Ectodermal cell (in vitro differentiated cells): ENCODE results near the gene MARCHF3.

Experiments
- H3K27ac ChIP-seq: 2 replicates; pipeline ENCODE4 v1.7.0; 2013; ENCODE audit warnings: mild to moderate bottlenecking, low read depth, low read length; ENCODE audit not compliant: insufficient read depth, poor library complexity, severe bottlenecking
- H3K27me3 ChIP-seq: 2 replicates; pipeline ENCODE4 v1.7.0; 2013; ENCODE audit warnings: mild to moderate bottlenecking, low read length; ENCODE audit not compliant: insufficient read depth, control insufficient read depth, poor library complexity, severe bottlenecking
- H3K36me3 ChIP-seq: one replicate; pipeline ENCODE4 v1.7.0; 2013; ENCODE audit warnings: low read length; ENCODE audit not compliant: control insufficient read depth, insufficient read depth
- H3K4me1 ChIP-seq: one replicate; pipeline ENCODE4 v1.7.0; 2013; ENCODE audit warnings: low read length; ENCODE audit not compliant: control insufficient read depth, insufficient read depth
- H3K4me3 ChIP-seq: 2 replicates; pipeline ENCODE4 v1.7.0; 2013; ENCODE audit warnings: low read depth, low read length, control low read depth; ENCODE audit not compliant: insufficient read depth
- H3K9me3 ChIP-seq: 2 replicates; pipeline ENCODE4 v1.7.0; 2013; ENCODE audit warnings: mild to moderate bottlenecking, low read length, moderate library complexity; ENCODE audit not compliant: control insufficient read depth
- WGBS, 2 experiments: methylation state at CpG; one replicate each; pipeline ENCODE4 v1.1.7; 2013; ENCODE audit warnings: missing lambda C conversion rate in 2 of 2; 5-methylcytosine and 5-hydroxymethylcytosine counted together

MARCHF3 gene

GRCh38 chr5:127046343-127047072 is 16.1 kb upstream of the MARCHF3 start:
- WGBS, 2 experiments = 90 to 92% methylated on average over 4 of the region's 4 CpGs
- Histone ChIP-seq H3K4me3 (no peak overlapping the region), H3K9me3 (no peaks in the 10 kb centered on the region), H3K36me3 (no peaks in the 10 kb centered on the region), H3K27me3 (no peaks in the 10 kb centered on the region), H3K4me1 (no peaks in the 10 kb centered on the region), H3K27ac (no peak overlapping the region)

- 97 to 100% methylated on average over 1 to 2 of the region's 2 CpGs for WGBS, 2 experiments
- no peak overlapping the region for H3K27ac ChIP-seq
- peaks cover 4% of the 10 kb centered on the region for H3K27me3 ChIP-seq
- no peaks in the 10 kb centered on the region for H3K9me3 ChIP-seq
- no peaks in the 10 kb centered on the region for H3K4me1 ChIP-seq
- no peak overlapping the region for H3K4me3 ChIP-seq
- H3K36me3 ChIP-seq = no peaks in the 10 kb centered on the region
Observed at GRCh38 chr5:127042593-127042992, 12.2 kb upstream of the MARCHF3 start.

GRCh38 chr5:127041571-127041970 is 11.2 kb upstream of the MARCHF3 start:
- H3K4me1 ChIP-seq = no peaks in the 10 kb centered on the region
- no peak overlapping the region for H3K4me3 ChIP-seq
- H3K9me3 ChIP-seq = no peaks in the 10 kb centered on the region
- peaks cover 4% of the 10 kb centered on the region for H3K27me3 ChIP-seq
- 78 to 84% methylated on average over 2 of the region's 3 CpGs for WGBS, 2 experiments
- H3K36me3 ChIP-seq = no peaks in the 10 kb centered on the region
- no peak overlapping the region for H3K27ac ChIP-seq

- Histone ChIP-seq H3K4me3 (no peak overlapping the region), H3K27me3 (peaks cover 4% of the 10 kb centered on the region), H3K9me3 (no peaks in the 10 kb centered on the region), H3K36me3 (no peaks in the 10 kb centered on the region), H3K27ac (no peak overlapping the region), H3K4me1 (no peaks in the 10 kb centered on the region)
- 39 to 48% methylated on average over 7 to 9 of the region's 9 CpGs for WGBS, 2 experiments
Observed at GRCh38 chr5:127040796-127041520, 10.6 kb upstream of the MARCHF3 start.

- Histone ChIP-seq H3K36me3 (no peaks in the 10 kb centered on the region), H3K4me3 (no peak overlapping the region), H3K27me3 (peaks cover 4% of the 10 kb centered on the region), H3K9me3 (no peaks in the 10 kb centered on the region), H3K4me1 (no peaks in the 10 kb centered on the region), H3K27ac (no peak overlapping the region)
- WGBS, 2 experiments = 89 to 97% methylated on average over 4 of the region's 4 CpGs
Observed at GRCh38 chr5:127038550-127038949, 8.2 kb upstream of the MARCHF3 start.

- H3K36me3 ChIP-seq = no peaks in the 10 kb centered on the region
- H3K4me1 ChIP-seq = no peaks in the 10 kb centered on the region
- H3K4me3 ChIP-seq = no peak overlapping the region
- H3K27me3 ChIP-seq = peaks cover 37% of the 10 kb centered on the region
- WGBS, 2 experiments = 97 to 99% methylated on average over 2 of the region's 2 CpGs
- H3K9me3 ChIP-seq = no peaks in the 10 kb centered on the region
- no peak overlapping the region for H3K27ac ChIP-seq
Observed at GRCh38 chr5:127031863-127032232, 1.5 kb upstream of the MARCHF3 start.

GRCh38 chr5:127031147-127031862 is 947 bp upstream of the MARCHF3 start:
- Histone ChIP-seq H3K4me1 (no peaks in the 10 kb centered on the region), H3K27me3 (peaks cover 37% of the 10 kb centered on the region), H3K36me3 (no peaks in the 10 kb centered on the region), H3K4me3 (peak overlapping the region; percentile 75), H3K27ac (no peak overlapping the region), H3K9me3 (no peaks in the 10 kb centered on the region)
- WGBS, 2 experiments = 32 to 34% methylated on average over 45 of the region's 45 CpGs

- 0 to 1% methylated on average over 51 of the region's 51 CpGs for WGBS, 2 experiments
- Histone ChIP-seq H3K4me3 (peak overlapping the region; percentile 75), H3K9me3 (no peaks in the 10 kb centered on the region), H3K27ac (no peak overlapping the region), H3K27me3 (peaks cover 37% of the 10 kb centered on the region), H3K4me1 (no peaks in the 10 kb centered on the region), H3K36me3 (no peaks in the 10 kb centered on the region)
Observed at GRCh38 chr5:127029581-127030258, 638 bp downstream of the MARCHF3 start.

- H3K27me3 ChIP-seq = peaks cover 37% of the 10 kb centered on the region
- no peak overlapping the region for H3K27ac ChIP-seq
- H3K9me3 ChIP-seq = no peaks in the 10 kb centered on the region
- no peak overlapping the region for H3K4me3 ChIP-seq
- no peaks in the 10 kb centered on the region for H3K36me3 ChIP-seq
- 87 to 88% methylated on average over 11 to 12 of the region's 12 CpGs for WGBS, 2 experiments
- H3K4me1 ChIP-seq = no peaks in the 10 kb centered on the region
Observed at GRCh38 chr5:127028822-127029457, 1.4 kb downstream of the MARCHF3 start.
